Stimulated activated naive CD4-positive, alpha-beta T cell treated with Interleukin-2 at 50 U/mL for 16 hours (primary cell): ENCODE data around the gene PIM3.

Experiments used
- DNase-seq: peaks from one replicate; lab custom pipeline; 2025; lab: John Stamatoyannopoulos, UW

The PIM3 gene

DNA sequence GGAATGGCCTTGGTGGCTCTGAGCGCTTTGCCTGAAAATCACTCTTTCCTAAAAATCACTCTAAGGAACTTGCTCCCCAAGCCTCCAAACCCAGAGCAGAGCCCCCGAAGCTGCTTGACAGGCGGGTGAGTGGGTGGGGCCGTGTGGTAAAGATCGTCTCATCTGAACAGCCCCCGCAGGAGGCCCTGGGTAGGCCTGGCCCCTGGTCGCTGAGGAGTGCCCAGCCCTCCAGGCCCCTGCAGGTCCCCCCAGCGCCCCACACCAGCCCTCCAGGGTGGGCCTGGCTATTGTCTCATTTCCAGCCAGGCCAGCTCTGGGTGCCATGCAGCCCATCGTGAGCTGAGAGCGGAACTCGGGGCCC, 17.2 kb upstream of the PIM3 start:
- DNase-seq = no peak

DNA sequence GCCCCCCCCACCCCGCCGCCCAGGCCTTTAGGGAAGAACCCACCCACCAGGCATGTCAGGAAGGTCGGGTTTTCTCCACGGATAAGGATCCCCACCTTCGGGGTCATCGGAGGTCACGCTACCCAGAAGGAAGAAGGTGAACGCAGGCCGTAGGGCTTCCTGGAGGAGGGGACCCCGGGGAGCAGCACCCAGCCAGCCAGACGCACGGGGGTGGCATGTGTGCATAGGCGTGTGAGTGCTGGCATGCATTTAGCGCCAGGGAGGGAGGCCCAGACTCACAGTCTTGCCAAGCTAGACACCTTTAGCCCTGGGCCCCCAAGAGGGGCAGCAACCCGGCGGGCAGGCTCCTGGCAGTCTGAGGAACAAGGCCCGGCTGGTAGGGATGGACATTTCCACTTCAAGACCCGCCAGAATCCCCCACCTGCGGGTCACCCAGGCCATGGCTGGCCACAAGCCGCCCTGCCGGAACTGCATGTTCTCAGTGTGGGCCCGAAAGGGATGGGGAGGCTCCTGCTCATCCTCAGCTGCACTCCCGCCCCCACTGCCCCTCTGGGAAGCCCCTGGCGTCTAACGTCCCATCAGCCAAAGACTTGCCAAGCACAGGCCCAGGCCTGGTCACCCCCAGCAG, 16.7 kb upstream of the PIM3 start:
- no peak for DNase-seq

DNA sequence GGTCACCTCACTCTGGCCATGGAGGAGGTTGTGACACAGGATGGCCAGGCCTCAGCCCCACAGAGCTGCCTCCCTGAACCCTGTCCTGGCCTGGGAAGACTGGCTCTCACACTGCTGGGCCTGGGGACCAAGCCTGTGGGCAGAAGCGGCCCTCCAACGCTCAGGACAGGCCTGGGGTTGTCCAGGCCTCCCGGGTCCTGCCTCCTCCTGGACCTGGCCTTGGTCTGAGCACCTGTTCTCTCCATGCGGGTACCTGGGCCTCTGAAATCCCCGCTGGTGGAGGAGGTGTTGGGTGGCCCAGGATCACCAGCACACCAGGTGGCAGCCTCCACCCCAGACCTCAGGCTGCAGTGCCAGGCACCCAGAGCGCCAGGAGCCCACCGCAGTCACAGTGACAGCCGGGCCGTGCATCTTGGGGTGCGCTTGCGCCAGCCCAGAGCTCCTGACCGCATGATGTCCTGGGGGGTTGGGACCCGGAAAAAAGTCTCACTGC, 16.1 kb upstream of the PIM3 start:
- no peak for DNase-seq

GRCh38 chr22:49945042-49945794, 15.4 kb upstream of the PIM3 start:
- peak; percentile 52 for DNase-seq

- DNase-seq = no peak
Measured at GRCh38 chr22:49946612-49947295, 13.8 kb upstream of the PIM3 start.

GRCh38 chr22:49947296-49947622, 13.3 kb upstream of the PIM3 start:
- DNase-seq = no peak

GRCh38 chr22:49948116-49948957, 12.2 kb upstream of the PIM3 start:
- DNase-seq = no peak

GRCh38 chr22:49948958-49949913, 11.3 kb upstream of the PIM3 start:
- no peak for DNase-seq

- DNase-seq = no peak
Measured at GRCh38 chr22:49949914-49950292, 10.7 kb upstream of the PIM3 start.

GRCh38 chr22:49950396-49950994, 10.1 kb upstream of the PIM3 start:
- DNase-seq = no peak

GRCh38 chr22:49951000-49951677, 9.4 kb upstream of the PIM3 start:
- DNase-seq = no peak

GRCh38 chr22:49951678-49951985, 8.9 kb upstream of the PIM3 start:
- DNase-seq = no peak

DNA sequence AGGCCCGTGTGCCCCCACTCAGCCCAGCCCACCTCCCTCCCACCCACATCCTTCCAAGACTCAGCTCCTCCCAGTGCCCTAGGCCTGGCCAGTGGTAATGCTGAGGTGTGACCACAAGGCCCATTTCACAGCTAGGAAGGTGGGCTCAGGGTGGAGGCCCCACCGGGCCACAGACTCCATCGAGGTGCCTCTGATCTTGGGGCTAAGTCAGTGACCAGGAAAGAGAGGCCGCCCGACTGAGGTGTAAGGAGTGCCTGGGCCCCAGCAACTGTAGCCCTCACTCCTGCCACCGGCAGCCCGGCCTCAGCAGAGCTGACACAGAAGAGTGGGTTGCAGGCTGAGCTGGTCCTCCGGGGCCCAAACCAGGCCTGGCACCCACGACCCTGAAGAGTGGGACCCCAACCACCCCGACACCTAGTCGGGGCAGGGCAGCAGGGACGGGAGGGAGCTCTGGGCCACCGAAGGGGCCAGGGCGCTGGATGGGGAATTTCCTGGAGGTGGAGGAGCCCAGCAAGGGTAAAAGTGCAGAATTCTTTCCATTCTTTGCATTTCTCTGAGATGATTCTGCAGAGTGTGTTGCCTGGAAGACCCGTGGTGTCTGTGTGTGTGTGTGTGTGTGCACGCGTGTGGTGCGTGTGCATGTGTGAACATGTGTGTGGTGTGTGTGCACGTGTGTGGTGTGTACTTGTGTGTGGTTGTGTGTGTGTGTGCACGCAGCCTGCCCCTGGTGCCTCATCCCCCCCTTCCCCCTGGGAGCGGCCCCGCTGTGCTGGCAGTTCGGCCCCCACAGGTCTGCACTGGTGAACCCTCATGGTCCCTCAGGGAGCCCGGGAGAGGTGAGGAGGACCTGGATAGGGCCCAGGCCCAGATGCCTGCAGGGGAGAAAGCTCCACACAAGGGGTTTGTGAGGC, 8.3 kb upstream of the PIM3 start:
- DNase-seq = no peak

DNA sequence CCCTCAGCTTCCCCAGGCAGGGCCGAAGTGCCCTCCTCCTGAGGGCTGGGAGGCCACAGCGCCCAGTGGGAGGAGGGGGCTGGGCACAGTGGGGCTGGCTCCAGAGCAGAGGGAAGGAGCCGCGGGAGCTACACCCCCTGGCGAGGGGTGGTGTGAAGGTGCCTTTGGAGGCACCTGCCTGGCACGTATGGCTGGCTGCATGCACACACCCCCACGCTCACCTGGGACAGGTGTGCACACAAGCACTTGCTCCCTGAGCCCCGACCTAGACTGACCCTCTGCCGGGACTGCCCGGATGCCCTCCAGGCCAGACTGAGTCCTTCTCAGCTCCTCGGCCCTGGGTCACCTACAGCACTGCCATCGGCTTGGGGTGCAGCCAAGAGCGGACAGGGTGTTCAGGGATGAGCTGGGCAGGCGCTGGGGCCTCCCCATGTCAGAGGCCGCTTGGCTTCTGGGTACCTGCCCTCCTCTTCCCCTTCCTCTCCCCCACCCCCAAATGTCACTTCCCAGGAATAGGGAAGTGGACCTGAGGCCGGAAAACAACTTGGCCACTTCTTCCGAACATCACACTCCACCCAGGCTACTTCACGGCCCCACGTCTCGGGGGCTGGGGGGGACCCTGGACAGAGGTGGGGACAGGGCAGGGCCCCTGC, 7.4 kb upstream of the PIM3 start:
- DNase-seq = no peak

DNA sequence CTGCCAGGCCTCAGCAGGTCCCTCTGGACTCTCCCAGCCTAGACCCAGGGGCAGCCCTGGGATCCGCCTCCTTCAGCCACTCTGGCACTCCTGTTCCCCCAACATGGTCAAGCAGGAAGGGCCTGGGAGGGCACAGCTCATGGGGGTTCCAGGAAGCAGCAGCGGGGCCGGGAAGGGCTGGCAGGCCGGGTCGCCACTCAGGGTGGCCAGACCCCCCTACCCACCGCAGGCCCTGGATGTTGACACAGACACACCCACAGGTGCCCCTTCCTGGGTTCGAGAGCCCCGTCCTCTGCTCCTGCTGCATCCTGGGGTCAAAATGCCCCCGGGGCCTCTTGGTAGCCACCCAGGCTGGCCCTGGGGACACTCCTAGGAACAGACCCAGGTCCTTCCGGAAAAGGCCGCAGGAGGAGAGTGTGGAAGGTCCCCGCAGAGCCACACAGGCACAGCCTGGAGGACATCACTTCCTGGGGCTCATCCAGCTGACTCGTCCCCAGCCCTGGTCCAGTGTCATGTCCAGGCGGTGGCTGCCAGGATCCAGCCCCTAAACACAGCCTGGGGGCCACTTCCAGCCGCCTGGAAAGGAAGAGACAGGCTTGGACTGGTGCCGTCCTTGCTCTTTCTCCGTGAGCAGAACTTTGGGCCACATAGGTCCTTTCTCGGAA, 6.8 kb upstream of the PIM3 start:
- no peak for DNase-seq

GRCh38 chr22:49954354-49954753, 6.2 kb upstream of the PIM3 start:
- DNase-seq = no peak

DNA sequence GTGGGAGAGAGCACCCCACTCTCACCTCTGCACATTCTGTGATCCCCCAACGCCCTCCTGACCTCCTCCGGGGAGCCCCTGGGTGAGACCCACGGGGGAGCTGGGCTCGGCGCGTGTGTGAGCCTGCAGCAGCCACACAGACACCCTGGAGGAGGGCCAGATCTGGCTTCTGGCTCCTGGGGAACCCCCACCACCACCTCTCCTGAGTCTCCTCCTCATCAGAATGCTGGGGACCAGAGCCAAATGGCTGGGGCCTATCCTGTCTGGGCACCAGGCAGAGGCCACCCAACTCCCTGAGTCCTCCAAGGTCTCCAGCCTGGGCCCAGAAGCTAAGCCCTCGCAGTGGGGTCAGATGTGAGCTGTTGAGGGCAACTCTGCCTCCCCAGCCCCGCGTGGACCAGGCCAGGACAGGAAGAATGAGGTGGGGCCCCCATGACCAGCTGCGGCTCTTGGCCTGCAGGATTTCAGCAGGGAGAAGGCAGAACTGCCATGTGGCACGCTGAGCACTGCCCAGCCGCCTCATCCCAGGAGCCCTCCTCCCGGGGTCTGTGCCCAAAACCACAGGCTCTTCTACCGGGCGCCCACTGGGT, 5.5 kb upstream of the PIM3 start:
- DNase-seq = no peak
